ENCODE results near the gene TMEM140. TPM values are rescaled to one million over a fixed set of nuclear protein-coding genes. Genes with fewer than 3 reads are reported as not detected.

The TMEM140 gene
- total and polyA plus RNA-seq, 9 of the 15 experiments (the other 6 are each of a cell fraction or from before 2014, with no cell fraction given): 0.03 to 0.82 (median 0.23) TPM

- TF ChIP-seq PHF8 (IDR thresholded peaks at IDR 0.05; ENCODE audit: borderline replicate concordance, low read length) (peak; percentile 99), TRIM24 (IDR thresholded peaks at IDR 0.05) (no peak), SNIP1 (IDR thresholded peaks at IDR 0.05; ENCODE audit: low read depth) (no peak), ATF4 (CRISPR knock-in tag; IDR thresholded peaks at IDR 0.05) (0 out of 2 replicates have a peak, but pooled peaks have one; percentile 27), CTBP1 (IDR thresholded peaks at IDR 0.05; ENCODE audit: borderline replicate concordance) (peak; percentile 64), KHSRP (IDR thresholded peaks at IDR 0.05) (no peak), ZNF696 (CRISPR knock-in tag; conservative IDR thresholded peaks at IDR 0.05) (no peak), ZFP30 (CRISPR knock-in tag; IDR thresholded peaks at IDR 0.05; ENCODE audit: borderline replicate concordance) (no peak), MLLT1 (IDR thresholded peaks at IDR 0.05) (no peak; a peak in 1 of 4 replicates), CBFA2T2 (conservative IDR thresholded peaks at IDR 0.05) (no peak), E2F3 (CRISPR knock-in tag; IDR thresholded peaks at IDR 0.05) (peak; percentile 75; the same call in 1 of the 2 replicates), CHD2 (IDR thresholded peaks at IDR 0.05; ENCODE audit: low read depth, low read length) (peak; percentile 32; the same call in 1 of the 2 replicates), CHAMP1 (IDR thresholded peaks at IDR 0.05) (no peak), BRCA1 (IDR thresholded peaks at IDR 0.05) (no peak), BRCA1 (CRISPR knock-in tag; IDR thresholded peaks at IDR 0.05) (no peak)
- TF ChIP-seq, protein P1, sequence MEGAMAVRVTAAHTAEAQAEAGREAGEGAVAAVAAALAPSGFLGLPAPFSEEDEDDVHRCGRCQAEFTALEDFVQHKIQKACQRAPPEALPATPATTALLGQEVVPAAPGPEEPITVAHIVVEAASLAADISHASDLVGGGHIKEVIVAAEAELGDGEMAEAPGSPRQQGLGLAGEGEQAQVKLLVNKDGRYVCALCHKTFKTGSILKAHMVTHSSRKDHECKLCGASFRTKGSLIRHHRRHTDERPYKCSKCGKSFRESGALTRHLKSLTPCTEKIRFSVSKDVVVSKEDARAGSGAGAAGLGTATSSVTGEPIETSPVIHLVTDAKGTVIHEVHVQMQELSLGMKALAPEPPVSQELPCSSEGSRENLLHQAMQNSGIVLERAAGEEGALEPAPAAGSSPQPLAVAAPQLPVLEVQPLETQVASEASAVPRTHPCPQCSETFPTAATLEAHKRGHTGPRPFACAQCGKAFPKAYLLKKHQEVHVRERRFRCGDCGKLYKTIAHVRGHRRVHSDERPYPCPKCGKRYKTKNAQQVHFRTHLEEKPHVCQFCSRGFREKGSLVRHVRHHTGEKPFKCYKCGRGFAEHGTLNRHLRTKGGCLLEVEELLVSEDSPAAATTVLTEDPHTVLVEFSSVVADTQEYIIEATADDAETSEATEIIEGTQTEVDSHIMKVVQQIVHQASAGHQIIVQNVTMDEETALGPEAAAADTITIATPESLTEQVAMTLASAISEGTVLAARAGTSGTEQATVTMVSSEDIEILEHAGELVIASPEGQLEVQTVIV (CRISPR knock-in tag; IDR thresholded peaks at IDR 0.05; ENCODE audit: borderline replicate concordance): no peak
- TF ChIP-seq, protein P2, sequence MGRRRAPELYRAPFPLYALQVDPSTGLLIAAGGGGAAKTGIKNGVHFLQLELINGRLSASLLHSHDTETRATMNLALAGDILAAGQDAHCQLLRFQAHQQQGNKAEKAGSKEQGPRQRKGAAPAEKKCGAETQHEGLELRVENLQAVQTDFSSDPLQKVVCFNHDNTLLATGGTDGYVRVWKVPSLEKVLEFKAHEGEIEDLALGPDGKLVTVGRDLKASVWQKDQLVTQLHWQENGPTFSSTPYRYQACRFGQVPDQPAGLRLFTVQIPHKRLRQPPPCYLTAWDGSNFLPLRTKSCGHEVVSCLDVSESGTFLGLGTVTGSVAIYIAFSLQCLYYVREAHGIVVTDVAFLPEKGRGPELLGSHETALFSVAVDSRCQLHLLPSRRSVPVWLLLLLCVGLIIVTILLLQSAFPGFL (CRISPR knock-in tag; IDR thresholded peaks at IDR 0.05): no peak
- TF ChIP-seq, protein P3, sequence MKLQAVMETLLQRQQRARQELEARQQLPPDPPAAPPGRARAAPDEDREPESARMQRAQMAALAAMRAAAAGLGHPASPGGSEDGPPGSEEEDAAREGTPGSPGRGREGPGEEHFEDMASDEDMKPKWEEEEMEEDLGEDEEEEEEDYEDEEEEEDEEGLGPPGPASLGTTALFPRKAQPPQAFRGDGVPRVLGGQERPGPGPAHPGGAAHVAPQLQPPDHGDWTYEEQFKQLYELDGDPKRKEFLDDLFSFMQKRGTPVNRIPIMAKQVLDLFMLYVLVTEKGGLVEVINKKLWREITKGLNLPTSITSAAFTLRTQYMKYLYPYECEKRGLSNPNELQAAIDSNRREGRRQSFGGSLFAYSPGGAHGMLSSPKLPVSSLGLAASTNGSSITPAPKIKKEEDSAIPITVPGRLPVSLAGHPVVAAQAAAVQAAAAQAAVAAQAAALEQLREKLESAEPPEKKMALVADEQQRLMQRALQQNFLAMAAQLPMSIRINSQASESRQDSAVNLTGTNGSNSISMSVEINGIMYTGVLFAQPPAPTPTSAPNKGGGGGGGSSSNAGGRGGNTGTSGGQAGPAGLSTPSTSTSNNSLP (IDR thresholded peaks at IDR 0.05; ENCODE audit: borderline replicate concordance, low read depth, low read length): no peak
Measured at GRCh38 chr7:135211179-135211945, 63.5 kb downstream of the TMEM140 start, which contains the start of gene WDR91 (continued).

All from K562 (cell line).